Measurements from ENCODE around the gene FBXO21. TPM values are rescaled to one million over a fixed set of nuclear protein-coding genes. Genes with fewer than 3 reads are reported as not detected.

The FBXO21 gene
- 81.3 and 115 TPM in 2 replicates for total RNA-seq
- 31.3 and 38.0 TPM in 2 replicates for polyA plus RNA-seq
- polyA plus RNA-seq (2012), result 19.3 and 24.5 TPM in 2 replicates
- 62.2 and 114 TPM in 2 replicates for polyA minus RNA-seq (ENCODE audit: low replicate concordance)

- Histone ChIP-seq H4K20me1 (ENCODE audit: control insufficient read depth, extremely low read depth, insufficient read depth, low read length) (no peaks in the 10 kb centered on the region), H3K36me3 (ENCODE audit: control insufficient read depth, insufficient read depth, low read length) (no peaks in the 10 kb centered on the region), H3K9me3 (ENCODE audit: control insufficient read depth, insufficient read depth, low read depth, low read length) (no peaks in the 10 kb centered on the region), H3K27me3 (ENCODE audit: control insufficient read depth, insufficient read depth, low read length) (no peaks in the 10 kb centered on the region), H3K4me2 (ENCODE audit: extremely low read depth, insufficient read depth, low read length) (peak within 1 kb of the TSS; percentile 96), H3K79me2 (ENCODE audit: control insufficient read depth, insufficient read depth, low read length) (peaks cover 14% of the 10 kb centered on the region), H3K4me3 (replicated peaks in 1 of 4; ENCODE audit: control extremely low read depth in 1 of 4, insufficient read depth in 1 of 4, low read depth in 3 of 4, low read length in 4 of 4) (peak within 1 kb of the TSS; percentile 82 to 94 (median 84)), H2AFZ (ENCODE audit: low read length) (peak within 1 kb of the TSS; percentile 96), H3K27ac (ENCODE audit: insufficient read depth, low read length) (peak within 1 kb of the TSS; percentile 58), H3K4me1 (ENCODE audit: control insufficient read depth, extremely low read depth, insufficient read depth, low read length) (no peaks in the 10 kb centered on the region), H3K9ac (ENCODE audit: insufficient read depth, low read length) (peak within 1 kb of the TSS; percentile 71)
- peak; percentile 75 to 79 for DNase-seq (ENCODE audit: low read depth in 2 of 2)
- TF ChIP-seq CTCF (conservative IDR thresholded peaks at IDR 0.05 in 1 of 2, IDR thresholded peaks at IDR 0.05 in 1 of 2; ENCODE audit: low read depth in 1 of 2, low read length in 2 of 2), result no peak
- TF ChIP-seq EZH2 (IDR thresholded peaks at IDR 0.05; ENCODE audit: low read length, missing control alignments), result no peak
Observed at GRCh38 chr12:117190210-117190781, at the start of gene FBXO21. FBXO21 (minus strand) TSS chr12:117190470; CDS start chr12:117190456, 14 bp downstream.

GRCh38 chr12:117236456-117237001 lies 46.3 kb upstream of the FBXO21 start:
- H2AFZ ChIP-seq (ENCODE audit: low read length), result no peak overlapping the region
- H3K4me1 ChIP-seq (ENCODE audit: control insufficient read depth, extremely low read depth, insufficient read depth, low read length), result no peaks in the 10 kb centered on the region
- no peaks in the 10 kb centered on the region for H3K36me3 ChIP-seq (ENCODE audit: control insufficient read depth, insufficient read depth, low read length)
- H3K9me3 ChIP-seq (ENCODE audit: control insufficient read depth, insufficient read depth, low read depth, low read length), result no peaks in the 10 kb centered on the region
- no peak overlapping the region for H3K9ac ChIP-seq (ENCODE audit: insufficient read depth, low read length)
- no peak for TF ChIP-seq EZH2 (IDR thresholded peaks at IDR 0.05; ENCODE audit: low read length, missing control alignments)
- peak; percentile 67 to 68 for TF ChIP-seq CTCF (conservative IDR thresholded peaks at IDR 0.05 in 1 of 2, IDR thresholded peaks at IDR 0.05 in 1 of 2; ENCODE audit: low read depth in 1 of 2, low read length in 2 of 2)
- H3K27me3 ChIP-seq (ENCODE audit: control insufficient read depth, insufficient read depth, low read length), result no peaks in the 10 kb centered on the region
- H3K27ac ChIP-seq (ENCODE audit: insufficient read depth, low read length), result no peak overlapping the region
- no peak overlapping the region for H3K4me3 ChIP-seq (replicated peaks in 1 of 4; ENCODE audit: control extremely low read depth in 1 of 4, insufficient read depth in 1 of 4, low read depth in 3 of 4, low read length in 4 of 4)
- H3K4me2 ChIP-seq (ENCODE audit: extremely low read depth, insufficient read depth, low read length), result no peak overlapping the region
- H3K79me2 ChIP-seq (ENCODE audit: control insufficient read depth, insufficient read depth, low read length), result no peaks in the 10 kb centered on the region
- peak; percentile 41 to 48 for DNase-seq (ENCODE audit: low read depth in 2 of 2)
- no peaks in the 10 kb centered on the region for H4K20me1 ChIP-seq (ENCODE audit: control insufficient read depth, extremely low read depth, insufficient read depth, low read length)

GRCh38 chr12:117235261-117235660 lies 45.0 kb upstream of the FBXO21 start:
- Histone ChIP-seq H3K9ac (ENCODE audit: insufficient read depth, low read length) (no peak overlapping the region), H4K20me1 (ENCODE audit: control insufficient read depth, extremely low read depth, insufficient read depth, low read length) (no peaks in the 10 kb centered on the region)
- no peak for TF ChIP-seq EZH2 (IDR thresholded peaks at IDR 0.05; ENCODE audit: low read length, missing control alignments)
- no peak for TF ChIP-seq CTCF (conservative IDR thresholded peaks at IDR 0.05 in 1 of 2, IDR thresholded peaks at IDR 0.05 in 1 of 2; ENCODE audit: low read depth in 1 of 2, low read length in 2 of 2)

More at GRCh38 chr12:117235261-117235660, 45.0 kb upstream of the FBXO21 start:
- Histone ChIP-seq H3K4me3 (replicated peaks in 1 of 4; ENCODE audit: control extremely low read depth in 1 of 4, insufficient read depth in 1 of 4, low read depth in 3 of 4, low read length in 4 of 4) (no peak overlapping the region), H3K27ac (ENCODE audit: insufficient read depth, low read length) (no peak overlapping the region), H3K79me2 (ENCODE audit: control insufficient read depth, insufficient read depth, low read length) (no peaks in the 10 kb centered on the region), H3K4me2 (ENCODE audit: extremely low read depth, insufficient read depth, low read length) (no peak overlapping the region), H2AFZ (ENCODE audit: low read length) (no peak overlapping the region), H3K9me3 (ENCODE audit: control insufficient read depth, insufficient read depth, low read depth, low read length) (no peaks in the 10 kb centered on the region), H3K4me1 (ENCODE audit: control insufficient read depth, extremely low read depth, insufficient read depth, low read length) (no peaks in the 10 kb centered on the region), H3K36me3 (ENCODE audit: control insufficient read depth, insufficient read depth, low read length) (no peaks in the 10 kb centered on the region), H3K27me3 (ENCODE audit: control insufficient read depth, insufficient read depth, low read length) (no peaks in the 10 kb centered on the region)
- DNase-seq (ENCODE audit: low read depth in 2 of 2), result no peak
